Measurements from ENCODE around the gene MYO9A. TPM values are rescaled to one million over a fixed set of nuclear protein-coding genes. Genes with fewer than 3 reads are reported as not detected.
A peak's percentile ranks its signal among the peaks of the same experiment; 100 is the strongest.
"Not testable (repeated sequence)": the region's sequence is repeated elsewhere in the genome, so short reads cannot be mapped to it uniquely, and the experiment has no call there.

Gene MYO9A
- total and polyA plus RNA-seq, 3 experiments from 2014 or later, result 20.3 to 22.2 (median 22.0) TPM

- peaks cover 2 to 5% (median 4%) of the 10 kb centered on the region in 5 donors for H3K9me3 Mint-ChIP-seq
- no peak overlapping the region for H3K4me3 ChIP-seq (ENCODE audit: low read length)
- no peak overlapping the region for H3K27ac Mint-ChIP-seq
- no peak overlapping the region for H3K4me3 Mint-ChIP-seq
- H3K36me3 Mint-ChIP-seq, result peaks cover 13 to 38% (median 23%) of the 10 kb centered on the region in 3 donors
- ChIA-PET CTCF (no interaction called here), POLR2A (no interaction called here)
- H3K4me1 Mint-ChIP-seq, result peaks cover 7 to 39% (median 8%) of the 10 kb centered on the region in 3 donors
- H3K27me3 ChIP-seq (ENCODE audit: insufficient read depth, low read length, poor library complexity, severe bottlenecking), result no peaks in the 10 kb centered on the region
- peaks cover 6% of the 10 kb centered on the region for H3K36me3 ChIP-seq (ENCODE audit: insufficient read depth, low read length)
- H3K27me3 Mint-ChIP-seq, result no peaks in the 10 kb centered on the region
- no peak for DNase-seq
- no peak overlapping the region for H3K27ac ChIP-seq (ENCODE audit: low read depth, low read length)
- H3K4me1 ChIP-seq (ENCODE audit: insufficient read depth, low read length), result no peaks in the 10 kb centered on the region
- H3K9me3 ChIP-seq (ENCODE audit: low read length), result no peaks in the 10 kb centered on the region
Measured at GRCh38 chr15:72037321-72037720, 80.6 kb downstream of the MYO9A start.

- peaks cover 14 to 36% (median 19%) of the 10 kb centered on the region in 3 donors for H3K36me3 Mint-ChIP-seq
- no peak overlapping the region for H3K4me3 Mint-ChIP-seq
- DNase-seq, result no peak
- H3K27me3 Mint-ChIP-seq, result no peaks in the 10 kb centered on the region
- POLR2A ChIA-PET, result no interaction called here
- Histone ChIP-seq H3K27ac (ENCODE audit: low read depth, low read length) (no peak overlapping the region), H3K4me1 (ENCODE audit: insufficient read depth, low read length) (no peaks in the 10 kb centered on the region), H3K9me3 (ENCODE audit: low read length) (no peaks in the 10 kb centered on the region), H3K4me3 (ENCODE audit: low read length) (no peak overlapping the region), H3K27me3 (ENCODE audit: insufficient read depth, low read length, poor library complexity, severe bottlenecking) (no peaks in the 10 kb centered on the region), H3K36me3 (ENCODE audit: insufficient read depth, low read length) (no peaks in the 10 kb centered on the region)
- H3K27ac Mint-ChIP-seq, result peak overlapping the region in 1 of 8 donors; percentile 51
- peaks cover 7 to 39% (median 8%) of the 10 kb centered on the region in 3 donors for H3K4me1 Mint-ChIP-seq
- H3K9me3 Mint-ChIP-seq, result peaks cover 2 to 5% (median 4%) of the 10 kb centered on the region in 5 donors
- CTCF ChIA-PET, result no interaction called here
Measured at GRCh38 chr15:72034859-72035650, 82.9 kb downstream of the MYO9A start.

GRCh38 chr15:72034351-72034750 is 83.6 kb downstream of the MYO9A start:
- Mint-ChIP-seq H3K9me3 (peaks cover 2 to 5% (median 4%) of the 10 kb centered on the region in 5 donors), H3K27me3 (no peaks in the 10 kb centered on the region), H3K27ac (no peak overlapping the region), H3K4me3 (no peak overlapping the region), H3K36me3 (peaks cover 12 to 36% (median 17%) of the 10 kb centered on the region in 3 donors), H3K4me1 (peaks cover 7 to 39% (median 8%) of the 10 kb centered on the region in 3 donors)
- no peaks in the 10 kb centered on the region for H3K4me1 ChIP-seq (ENCODE audit: insufficient read depth, low read length)
- no peaks in the 10 kb centered on the region for H3K36me3 ChIP-seq (ENCODE audit: insufficient read depth, low read length)
- no peak for DNase-seq
- no peaks in the 10 kb centered on the region for H3K27me3 ChIP-seq (ENCODE audit: insufficient read depth, low read length, poor library complexity, severe bottlenecking)
- H3K27ac ChIP-seq (ENCODE audit: low read depth, low read length), result no peak overlapping the region
- CTCF ChIA-PET, result no interaction called here
- no peak overlapping the region for H3K4me3 ChIP-seq (ENCODE audit: low read length)
- POLR2A ChIA-PET, result interaction anchor here (0.6 kb wide), 1 partner anchor 38 kb away, joined by 5 read pairs; no protein-coding TSS in a partner anchor
- H3K9me3 ChIP-seq (ENCODE audit: low read length), result no peaks in the 10 kb centered on the region

GRCh38 chr15:72033711-72034110 is 84.2 kb downstream of the MYO9A start:
- no peak for DNase-seq
- Mint-ChIP-seq H3K27me3 (no peaks in the 10 kb centered on the region), H3K4me3 (no peak overlapping the region), H3K9me3 (peaks cover 2 to 5% (median 4%) of the 10 kb centered on the region in 5 donors), H3K4me1 (peaks cover 7 to 39% (median 8%) of the 10 kb centered on the region in 3 donors), H3K27ac (no peak overlapping the region), H3K36me3 (peaks cover 12 to 33% (median 17%) of the 10 kb centered on the region in 3 donors)
- no peaks in the 10 kb centered on the region for H3K27me3 ChIP-seq (ENCODE audit: insufficient read depth, low read length, poor library complexity, severe bottlenecking)
- H3K4me1 ChIP-seq (ENCODE audit: insufficient read depth, low read length), result no peaks in the 10 kb centered on the region
- CTCF ChIA-PET, result no interaction called here
- no peaks in the 10 kb centered on the region for H3K36me3 ChIP-seq (ENCODE audit: insufficient read depth, low read length)
- no peak overlapping the region for H3K4me3 ChIP-seq (ENCODE audit: low read length)
- POLR2A ChIA-PET, result interaction anchor here (0.6 kb wide), 1 partner anchor 38 kb away, joined by 5 read pairs; no protein-coding TSS in a partner anchor
- no peaks in the 10 kb centered on the region for H3K9me3 ChIP-seq (ENCODE audit: low read length)
- no peak overlapping the region for H3K27ac ChIP-seq (ENCODE audit: low read depth, low read length)

GRCh38 chr15:72033285-72033684 is 84.7 kb downstream of the MYO9A start:
- CTCF ChIA-PET, result no interaction called here
- no peaks in the 10 kb centered on the region for H3K27me3 Mint-ChIP-seq
- H3K4me1 Mint-ChIP-seq, result peaks cover 6 to 36% (median 8%) of the 10 kb centered on the region in 3 donors
- peaks cover 9 to 29% (median 17%) of the 10 kb centered on the region in 3 donors for H3K36me3 Mint-ChIP-seq
- no peak overlapping the region for H3K27ac ChIP-seq (ENCODE audit: low read depth, low read length)
- H3K36me3 ChIP-seq (ENCODE audit: insufficient read depth, low read length), result no peaks in the 10 kb centered on the region
- H3K4me1 ChIP-seq (ENCODE audit: insufficient read depth, low read length), result no peaks in the 10 kb centered on the region
- H3K27me3 ChIP-seq (ENCODE audit: insufficient read depth, low read length, poor library complexity, severe bottlenecking), result no peaks in the 10 kb centered on the region
- no peak overlapping the region for H3K27ac Mint-ChIP-seq
- no peak overlapping the region for H3K4me3 ChIP-seq (ENCODE audit: low read length)
- POLR2A ChIA-PET, result no interaction called here
- no peak overlapping the region for H3K4me3 Mint-ChIP-seq
- H3K9me3 Mint-ChIP-seq, result peaks cover 2 to 5% (median 4%) of the 10 kb centered on the region in 5 donors
- DNase-seq, result no peak
- H3K9me3 ChIP-seq (ENCODE audit: low read length), result no peaks in the 10 kb centered on the region

GRCh38 chr15:72021604-72022003 is 96.3 kb downstream of the MYO9A start:
- Mint-ChIP-seq H3K27me3 (no peaks in the 10 kb centered on the region), H3K4me1 (no peaks in the 10 kb centered on the region), H3K9me3 (no peaks in the 10 kb centered on the region), H3K4me3 (no peak overlapping the region), H3K27ac (peak overlapping the region in 1 of 8 donors; percentile 7), H3K36me3 (peaks cover 11 to 50% (median 26%) of the 10 kb centered on the region in 3 donors)
- H3K27me3 ChIP-seq (ENCODE audit: insufficient read depth, low read length, poor library complexity, severe bottlenecking), result no peaks in the 10 kb centered on the region
- no peak for DNase-seq
- H3K36me3 ChIP-seq (ENCODE audit: insufficient read depth, low read length), result no peaks in the 10 kb centered on the region
- ChIA-PET POLR2A (no interaction called here), CTCF (no interaction called here)
- no peaks in the 10 kb centered on the region for H3K4me1 ChIP-seq (ENCODE audit: insufficient read depth, low read length)
- no peaks in the 10 kb centered on the region for H3K9me3 ChIP-seq (ENCODE audit: low read length)
- no peak overlapping the region for H3K4me3 ChIP-seq (ENCODE audit: low read length)
- H3K27ac ChIP-seq (ENCODE audit: low read depth, low read length), result no peak overlapping the region

GRCh38 chr15:72020799-72021198 is 97.2 kb downstream of the MYO9A start:
- H3K27me3 Mint-ChIP-seq, result no peaks in the 10 kb centered on the region
- peaks cover 11 to 52% (median 27%) of the 10 kb centered on the region in 3 donors for H3K36me3 Mint-ChIP-seq
- Histone ChIP-seq H3K27ac (ENCODE audit: low read depth, low read length) (no peak overlapping the region), H3K4me1 (ENCODE audit: insufficient read depth, low read length) (no peaks in the 10 kb centered on the region), H3K9me3 (ENCODE audit: low read length) (no peaks in the 10 kb centered on the region), H3K27me3 (ENCODE audit: insufficient read depth, low read length, poor library complexity, severe bottlenecking) (no peaks in the 10 kb centered on the region), H3K4me3 (ENCODE audit: low read length) (no peak overlapping the region), H3K36me3 (ENCODE audit: insufficient read depth, low read length) (no peaks in the 10 kb centered on the region)
- peak overlapping the region in 1 of 8 donors; percentile 15 for H3K27ac Mint-ChIP-seq
- no peak for DNase-seq
- H3K4me1 Mint-ChIP-seq, result no peaks in the 10 kb centered on the region
- CTCF ChIA-PET, result no interaction called here
- POLR2A ChIA-PET, result no interaction called here
- H3K9me3 Mint-ChIP-seq, result no peaks in the 10 kb centered on the region
- no peak overlapping the region for H3K4me3 Mint-ChIP-seq

GRCh38 chr15:72014555-72014954 is 103.4 kb downstream of the MYO9A start:
- H3K36me3 ChIP-seq (ENCODE audit: insufficient read depth, low read length); H3K27me3 Mint-ChIP-seq; H3K9me3 Mint-ChIP-seq; H3K4me1 Mint-ChIP-seq; H3K27me3 ChIP-seq (ENCODE audit: insufficient read depth, low read length, poor library complexity, severe bottlenecking); H3K4me3 Mint-ChIP-seq; H3K27ac Mint-ChIP-seq; POLR2A ChIA-PET; DNase-seq; H3K27ac ChIP-seq (ENCODE audit: low read depth, low read length); H3K4me3 ChIP-seq (ENCODE audit: low read length); H3K9me3 ChIP-seq (ENCODE audit: low read length); H3K4me1 ChIP-seq (ENCODE audit: insufficient read depth, low read length): not testable (repeated sequence)
- CTCF ChIA-PET, result interaction anchor here (1.1 kb wide), 1 partner anchor 96 kb away, joined by 3 read pairs; no protein-coding TSS in a partner anchor
- H3K36me3 Mint-ChIP-seq, result peaks cover 0 to 29% (median 5%) of the 10 kb centered on the region in 3 donors
